HG02678 (cell line): ENCODE measurements around the gene THSD4.

Experiments used
- ATAC-seq: cut with Tn5 transposase; IDR thresholded peaks from one replicate; pipeline ENCODE4 v1.9.1; 2021; ENCODE audit warnings: mild to moderate bottlenecking, moderate library complexity; ENCODE audit not compliant: unreplicated experiment

THSD4 gene

DNA sequence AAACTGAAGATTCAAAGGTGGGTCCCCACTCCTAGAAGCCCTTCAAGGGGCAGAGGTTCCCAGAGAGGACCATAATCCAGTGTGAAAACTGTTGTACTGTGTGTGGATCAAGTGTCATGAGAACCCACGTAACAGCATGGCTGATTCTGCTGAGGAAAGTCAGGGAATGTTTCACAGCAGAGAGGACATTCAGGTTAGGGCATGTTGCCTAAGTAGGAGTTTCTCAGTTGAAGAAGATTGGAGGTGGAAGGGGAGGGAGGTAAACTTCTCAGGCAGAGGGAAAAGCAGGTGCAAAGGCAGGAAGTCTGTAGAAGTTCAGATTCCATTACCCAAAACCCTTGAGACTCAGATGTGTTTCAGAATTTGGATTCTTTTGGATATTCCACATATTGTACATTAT lies 448.9 kb downstream of the THSD4 start:
- no peak for ATAC-seq

DNA sequence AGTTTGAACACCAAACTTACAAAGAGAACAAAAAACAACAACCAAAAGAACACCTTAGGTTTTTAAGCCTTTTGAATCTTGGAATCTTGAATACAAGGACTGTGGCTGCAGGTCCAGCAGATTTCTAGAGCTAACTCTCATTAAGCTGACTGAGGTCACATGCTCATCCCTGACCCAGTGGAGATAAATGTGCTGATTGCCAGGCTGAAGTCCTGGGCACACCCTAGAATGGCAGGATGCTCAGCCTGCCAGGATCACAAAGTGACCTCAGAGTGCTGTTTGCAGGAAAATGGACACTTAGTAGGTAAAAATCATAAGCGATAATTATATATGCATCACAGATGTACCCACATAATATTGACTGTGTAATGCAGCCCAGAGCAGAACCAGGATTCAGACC lies 449.7 kb downstream of the THSD4 start:
- ATAC-seq = no peak

GRCh38 chr15:71565631-71566160 lies 450.4 kb downstream of the THSD4 start:
- no peak for ATAC-seq

DNA sequence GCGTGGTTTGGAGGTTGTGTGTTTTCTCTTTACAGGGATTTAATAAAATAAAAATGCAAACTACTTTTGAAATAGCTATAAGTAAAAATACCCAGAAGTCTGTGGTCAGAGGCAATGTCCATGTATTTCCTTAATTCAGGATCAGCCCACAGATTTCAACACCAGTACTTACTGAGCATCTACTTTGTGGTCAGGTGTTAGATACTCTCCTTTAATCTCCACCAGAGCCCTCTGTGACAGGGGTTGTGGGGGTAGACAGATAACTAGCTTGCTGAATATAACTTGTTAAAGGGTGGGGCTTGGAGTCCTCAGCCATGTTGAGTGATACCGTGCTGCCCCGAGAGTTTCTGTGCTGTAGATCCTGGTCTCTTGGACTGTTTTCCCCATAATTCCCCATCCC lies 451.0 kb downstream of the THSD4 start:
- no peak for ATAC-seq

DNA sequence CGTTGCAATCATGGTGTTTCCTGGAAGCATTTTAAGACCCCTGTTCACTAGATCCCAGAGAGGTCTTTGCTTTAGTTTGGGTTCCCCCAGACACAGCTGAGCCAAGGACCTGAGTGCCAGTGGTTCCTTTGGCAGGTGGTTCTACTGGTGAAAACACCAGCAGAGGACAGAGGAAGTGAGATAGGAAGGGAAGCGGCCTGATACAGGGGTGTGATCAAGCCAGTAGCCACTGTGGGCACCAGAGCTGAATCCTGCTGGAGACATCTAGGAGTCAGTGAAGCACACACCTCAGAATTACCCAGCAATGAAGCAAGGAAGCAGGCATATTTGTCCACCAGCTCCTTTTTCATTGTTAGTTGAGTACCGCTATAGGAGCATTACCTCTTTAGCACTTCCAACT lies 451.9 kb downstream of the THSD4 start:
- no peak for ATAC-seq

DNA sequence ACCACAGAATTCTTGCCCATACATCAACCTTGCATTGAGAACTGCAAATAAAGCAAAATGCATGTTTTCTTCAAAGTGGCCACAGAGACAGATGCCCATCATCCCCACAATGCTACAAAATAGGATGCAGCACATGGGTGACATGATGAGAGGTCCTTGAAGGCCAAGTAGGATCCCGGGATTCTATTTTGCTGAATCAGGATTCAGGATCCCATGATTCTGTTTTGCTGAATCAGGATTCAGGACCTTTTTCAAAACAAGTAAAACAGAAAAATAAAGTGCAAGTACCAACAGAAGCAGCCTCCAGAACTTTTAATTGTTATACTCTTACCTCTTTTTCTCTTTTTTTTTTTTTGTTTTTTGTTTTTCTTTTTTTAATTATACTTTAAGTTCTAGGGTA lies 453.0 kb downstream of the THSD4 start:
- ATAC-seq = no peak

DNA sequence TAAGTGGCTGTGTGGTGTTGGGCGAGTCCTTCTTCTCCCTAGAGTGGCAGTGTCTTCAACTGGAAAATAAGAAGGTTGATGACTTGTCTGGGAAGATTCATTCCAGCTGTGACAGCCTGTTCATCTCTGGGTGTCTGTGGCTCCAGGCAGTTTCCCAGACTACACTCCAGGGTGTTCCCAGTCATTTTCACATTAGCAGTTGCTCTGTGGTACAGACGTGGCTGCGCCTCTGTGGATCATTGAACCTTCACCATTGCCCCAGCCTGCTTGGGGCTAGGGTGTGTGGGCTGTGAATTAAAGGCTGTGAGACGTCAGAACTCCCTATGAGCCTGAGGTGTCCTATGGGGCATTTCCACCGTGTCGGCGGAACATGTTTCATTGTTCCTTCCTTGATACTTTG lies 455.5 kb downstream of the THSD4 start:
- ATAC-seq = no peak

GRCh38 chr15:71571641-71572040 lies 456.4 kb downstream of the THSD4 start:
- ATAC-seq = no peak

GRCh38 chr15:71572452-71573053 lies 457.3 kb downstream of the THSD4 start:
- ATAC-seq = no peak

GRCh38 chr15:71573599-71573998 lies 458.3 kb downstream of the THSD4 start:
- ATAC-seq = no peak

- ATAC-seq = no peak
Measured at GRCh38 chr15:71575474-71576045, 460.3 kb downstream of the THSD4 start.

DNA sequence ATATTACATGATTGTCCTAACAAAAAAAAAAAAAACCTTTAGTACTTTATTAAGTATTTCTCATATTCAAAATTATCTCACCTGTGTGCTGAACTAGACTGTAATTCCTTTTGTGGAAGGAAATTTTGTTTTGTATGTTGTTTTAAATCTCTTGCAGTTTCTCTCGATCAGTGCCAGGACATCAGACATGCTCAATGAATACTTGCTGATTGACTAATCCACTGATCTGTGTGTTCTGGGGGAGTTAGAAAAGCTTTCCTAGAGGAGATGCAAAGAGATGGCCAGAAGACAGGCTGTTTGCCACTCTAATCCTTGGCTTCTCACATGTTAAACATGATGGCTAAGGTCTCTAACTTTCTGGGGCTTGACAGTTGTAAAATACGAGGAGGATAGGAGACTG lies 461.8 kb downstream of the THSD4 start:
- no peak for ATAC-seq

GRCh38 chr15:71581398-71581930 lies 466.2 kb downstream of the THSD4 start:
- ATAC-seq = no peak

- ATAC-seq = no peak
Measured at GRCh38 chr15:71585159-71585558, 469.9 kb downstream of the THSD4 start.

DNA sequence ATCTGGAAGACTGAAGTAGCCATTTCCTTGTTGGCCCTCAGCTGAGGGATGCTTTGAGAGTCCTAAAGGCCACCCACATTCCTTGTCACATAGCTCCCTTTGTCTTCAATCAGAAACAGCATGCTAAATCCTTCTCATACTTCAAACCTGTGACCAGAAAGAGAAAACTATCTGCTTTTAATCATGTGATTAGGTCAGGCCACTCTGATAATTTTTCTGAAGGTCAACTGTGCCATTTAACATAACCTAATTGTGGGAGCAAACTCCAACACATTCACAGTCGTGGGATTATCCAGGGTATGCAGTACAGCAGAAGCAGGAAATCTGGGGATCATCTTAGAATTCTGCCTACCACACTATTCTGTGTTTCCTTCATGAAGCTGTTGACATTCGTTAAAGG lies 471.2 kb downstream of the THSD4 start:
- no peak for ATAC-seq

- ATAC-seq = no peak
Measured at GRCh38 chr15:71588746-71589145, 473.5 kb downstream of the THSD4 start.

- no peak for ATAC-seq
Measured at GRCh38 chr15:71591057-71591456, 475.8 kb downstream of the THSD4 start.

GRCh38 chr15:71592203-71592602 lies 476.9 kb downstream of the THSD4 start:
- no peak for ATAC-seq

GRCh38 chr15:71595846-71596553 lies 480.7 kb downstream of the THSD4 start:
- no peak for ATAC-seq

DNA sequence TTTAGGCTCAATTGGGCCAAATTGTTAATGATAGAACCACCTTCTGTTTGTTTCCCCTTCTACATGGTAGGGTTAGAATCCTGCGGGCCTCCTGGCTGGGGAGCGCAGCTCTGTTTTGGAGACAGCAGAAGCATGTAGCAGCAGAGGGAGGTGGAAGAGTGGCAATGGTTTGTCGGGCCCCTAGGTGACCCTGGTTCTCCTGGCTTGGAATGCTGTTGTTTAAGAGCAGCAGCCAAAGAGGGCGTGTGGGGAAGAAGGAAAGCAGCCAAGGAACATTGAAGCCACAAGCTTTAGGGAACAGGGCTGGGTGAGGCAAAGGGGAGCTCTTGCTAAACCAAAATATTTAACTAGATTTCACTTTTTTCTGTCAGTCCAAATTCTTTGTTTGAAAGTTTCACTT lies 481.4 kb downstream of the THSD4 start:
- ATAC-seq = no peak

- no peak for ATAC-seq
Measured at GRCh38 chr15:71597126-71597525, 481.9 kb downstream of the THSD4 start.

DNA sequence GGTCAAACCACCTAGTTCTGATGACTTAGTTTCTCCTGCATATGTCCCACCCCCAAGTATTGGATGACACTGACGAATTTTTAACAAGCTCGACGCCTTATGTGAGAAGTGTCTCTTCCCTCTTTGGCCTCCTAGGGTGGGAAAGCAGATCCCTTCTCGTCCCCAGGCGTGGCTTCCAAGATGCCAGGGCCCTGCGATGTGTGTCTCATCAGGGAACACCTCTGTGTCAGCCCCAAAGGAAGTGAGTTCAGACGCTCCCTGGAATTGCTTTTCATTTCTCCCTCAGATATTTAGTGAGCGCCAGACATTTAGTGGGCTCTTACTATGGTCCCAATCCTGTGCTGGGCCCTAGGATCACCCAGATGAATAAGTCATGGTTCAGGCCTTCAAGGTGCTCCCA lies 482.4 kb downstream of the THSD4 start:
- ATAC-seq = no peak
